Gastroesophageal sphincter (tissue), 4 donors: ENCODE measurements around the gene RNF44. TPM values are rescaled to one million over a fixed set of nuclear protein-coding genes. Genes with fewer than 3 reads are reported as not detected.

Experiments used
- ATAC-seq: fragments of 150-250 bp; one replicate; pipeline ENCODE4 v1.9.1; 2016; ENCODE audit warnings: mild to moderate bottlenecking, moderate library complexity
- H3K27ac ChIP-seq, 4 donors: fragments of 200-600 bp; sonication (generic) in 3 of 4; 1 replicate in 3 of 4; 2 replicates in 1 of 4; pipeline ENCODE4 v1.5.1; 2016 to 2019
- H3K27me3 ChIP-seq: fragments of 200-600 bp; sonication (generic); one replicate; pipeline ENCODE4 v1.5.1; 2019
- H3K36me3 ChIP-seq, 2 donors: fragments of 200-600 bp; sonication (generic); one replicate each; pipeline ENCODE4 v1.5.1; 2019; ENCODE audit warnings: control low read depth in 1 of 2
- H3K4me1 ChIP-seq, 3 donors: fragments of 200-600 bp; sonication (generic); 1 replicate in 2 of 3; 2 replicates in 1 of 3; pipeline ENCODE4 v1.5.1; 2016 to 2019; ENCODE audit warnings: control low read depth in 2 of 3
- H3K4me3 ChIP-seq, 2 donors: fragments of 200-600 bp; sonication (generic); one replicate each; pipeline ENCODE4 v1.5.1; 2019; ENCODE audit warnings: mild to moderate bottlenecking in 1 of 2, moderate library complexity in 1 of 2
- H3K9me3 ChIP-seq, 3 donors: fragments of 200-600 bp; sonication (generic); one replicate each; pipeline ENCODE4 v1.5.1; 2017 to 2019; ENCODE audit warnings: control low read depth in 2 of 3
- EP300 ChIP-seq: sonication (generic); formaldehyde crosslinking; IDR thresholded peaks from one replicate; pipeline ENCODE4 v1.6.1; 2017; ENCODE audit warnings: antibody characterized with exemption, mild to moderate bottlenecking
- POLR2A ChIP-seq, 2 donors: fragments of 450-650 bp; IDR thresholded peaks; one replicate each; pipeline ENCODE4 v1.6.1; 2017; ENCODE audit warnings: antibody characterized with exemption in 2 of 2, mild to moderate bottlenecking in 2 of 2, moderate library complexity in 1 of 2
- POLR2AphosphoS5 ChIP-seq: sonication (generic); formaldehyde crosslinking; IDR thresholded peaks from one replicate; pipeline ENCODE4 v1.6.1; 2017; ENCODE audit warnings: antibody characterized with exemption
- WGBS, 2 donors: methylation state at CpG; one replicate each; pipeline ENCODE4 v1.1.5; 2018; ENCODE audit warnings: low coverage in 1 of 2; 5-methylcytosine and 5-hydroxymethylcytosine counted together
- total RNA-seq, 4 donors: library from RNA; depleted of rRNA; stranded (reverse); fragments of >200 nt; gene quantifications; one replicate each; pipeline ENCODE4 v1.1.0, GENCODE V29; 2016
- TF ChIP-seq, protein P1 (sequence below), 4 experiments: fragments of 200-600 bp in 2 of 4; fragments of 450-650 bp in 2 of 4; sonication (generic) in 1 of 4; IDR thresholded peaks; one replicate each; pipeline ENCODE4 v1.5.1; 2017 to 2019; ENCODE audit warnings: antibody characterized with exemption in 4 of 4, mild to moderate bottlenecking in 2 of 4, moderate library complexity in 2 of 4

RNF44 gene
- total RNA-seq, 4 donors from 2014 or later: 8.9 to 15.9 (median 12.4) TPM

DNA sequence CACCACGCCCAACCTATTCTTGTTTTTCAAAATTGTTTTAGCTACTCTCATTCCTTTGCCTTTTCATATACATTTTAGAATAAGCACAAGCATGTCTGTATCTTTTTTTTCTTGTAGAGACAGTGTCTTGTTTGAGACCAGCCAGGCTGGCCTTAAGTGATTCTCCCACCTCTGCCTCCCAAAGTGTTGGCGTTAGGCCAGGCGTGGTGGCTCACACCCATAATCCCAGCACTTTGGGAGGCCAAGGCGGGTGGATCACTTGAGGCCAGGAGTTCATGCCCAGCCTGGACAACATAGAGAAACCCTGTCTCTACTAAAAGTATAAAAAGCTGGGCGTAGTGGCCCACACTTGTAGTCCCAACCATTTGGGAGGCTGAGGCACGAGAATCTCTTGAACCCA lies 13.1 kb downstream of the RNF44 start:
- Histone ChIP-seq H3K9me3 (no peaks in the 10 kb centered on the region), H3K27ac (no peak overlapping the region), H3K36me3 (peaks cover 0 to 29% of the 10 kb centered on the region in 2 donors), H3K27me3 (no peaks in the 10 kb centered on the region), H3K4me3 (no peak overlapping the region), H3K4me1 (peaks cover 0 to 10% (median 4%) of the 10 kb centered on the region in 3 donors)
- no peak for ATAC-seq
- TF ChIP-seq EP300 (no peak), POLR2A (IDR thresholded peaks at IDR 0.05) (no peak), POLR2AphosphoS5 (no peak)
- TF ChIP-seq, protein P1, sequence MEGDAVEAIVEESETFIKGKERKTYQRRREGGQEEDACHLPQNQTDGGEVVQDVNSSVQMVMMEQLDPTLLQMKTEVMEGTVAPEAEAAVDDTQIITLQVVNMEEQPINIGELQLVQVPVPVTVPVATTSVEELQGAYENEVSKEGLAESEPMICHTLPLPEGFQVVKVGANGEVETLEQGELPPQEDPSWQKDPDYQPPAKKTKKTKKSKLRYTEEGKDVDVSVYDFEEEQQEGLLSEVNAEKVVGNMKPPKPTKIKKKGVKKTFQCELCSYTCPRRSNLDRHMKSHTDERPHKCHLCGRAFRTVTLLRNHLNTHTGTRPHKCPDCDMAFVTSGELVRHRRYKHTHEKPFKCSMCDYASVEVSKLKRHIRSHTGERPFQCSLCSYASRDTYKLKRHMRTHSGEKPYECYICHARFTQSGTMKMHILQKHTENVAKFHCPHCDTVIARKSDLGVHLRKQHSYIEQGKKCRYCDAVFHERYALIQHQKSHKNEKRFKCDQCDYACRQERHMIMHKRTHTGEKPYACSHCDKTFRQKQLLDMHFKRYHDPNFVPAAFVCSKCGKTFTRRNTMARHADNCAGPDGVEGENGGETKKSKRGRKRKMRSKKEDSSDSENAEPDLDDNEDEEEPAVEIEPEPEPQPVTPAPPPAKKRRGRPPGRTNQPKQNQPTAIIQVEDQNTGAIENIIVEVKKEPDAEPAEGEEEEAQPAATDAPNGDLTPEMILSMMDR (IDR thresholded peaks at IDR 0.05): no peak
- 81% methylated on average over 4 of the region's 6 CpGs; no CpG with 5 or more reads in 1 of the 2 donors for WGBS, 2 donors

DNA sequence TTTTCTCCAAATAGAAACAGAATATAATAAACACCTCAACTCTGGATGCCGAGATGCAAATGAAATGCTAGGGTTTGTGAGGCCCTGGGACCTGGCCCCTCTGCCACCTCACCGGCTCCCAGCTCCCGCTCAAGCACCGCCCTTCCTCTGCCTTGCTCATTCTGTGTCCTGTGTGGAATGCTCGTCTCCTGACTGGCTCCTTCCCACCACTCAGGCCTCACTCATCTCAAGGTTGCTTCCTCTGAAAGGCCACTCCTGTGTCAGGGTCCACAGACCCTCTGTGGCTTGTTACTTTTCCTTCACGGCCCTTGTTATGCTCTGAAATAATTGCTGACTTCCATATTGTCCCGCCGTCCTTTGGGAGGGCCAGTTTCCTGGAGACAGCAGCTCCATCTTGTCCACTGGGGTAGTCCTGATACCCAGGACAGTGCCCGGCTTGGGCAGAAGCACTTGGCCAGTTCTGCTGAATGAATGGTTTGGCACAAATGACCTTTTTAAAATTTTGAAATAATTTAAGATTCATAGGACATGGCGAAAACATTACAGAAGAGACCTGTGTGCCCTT lies 15.4 kb downstream of the RNF44 start:
- 43 to 88% methylated on average over 7 to 8 of the region's 10 CpGs for WGBS, 2 donors
- no peak overlapping the region for H3K4me3 ChIP-seq
- H3K27ac ChIP-seq: no peak overlapping the region
- TF ChIP-seq, protein P1 (IDR thresholded peaks at IDR 0.05): no peak
- TF ChIP-seq POLR2AphosphoS5 (no peak), POLR2A (IDR thresholded peaks at IDR 0.05) (no peak), EP300 (no peak)
- peaks cover 0 to 5% of the 10 kb centered on the region in 2 donors for H3K36me3 ChIP-seq
- H3K27me3 ChIP-seq: no peaks in the 10 kb centered on the region
- no peaks in the 10 kb centered on the region for H3K9me3 ChIP-seq
- ATAC-seq: no peak
- no peaks in the 10 kb centered on the region for H3K4me1 ChIP-seq

DNA sequence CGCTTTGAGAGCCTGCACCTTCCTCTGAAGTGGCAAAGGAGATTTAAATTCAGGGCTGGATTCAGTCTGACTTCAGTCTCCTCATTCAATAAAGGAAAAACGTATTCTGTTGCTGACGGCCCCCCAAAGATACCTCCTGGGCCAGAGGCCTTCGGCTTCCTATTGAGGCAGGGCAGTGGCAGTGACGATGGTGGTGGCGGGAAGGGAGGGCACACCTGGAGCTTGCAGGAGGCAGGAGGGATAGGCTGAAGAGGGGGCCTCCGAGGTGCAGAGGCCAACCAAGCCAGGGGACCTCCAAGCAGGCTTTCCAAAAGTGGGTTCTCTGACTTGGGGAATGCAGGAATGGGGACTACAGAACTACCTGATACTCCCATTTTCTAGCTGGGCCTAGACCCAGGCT lies 15.9 kb downstream of the RNF44 start:
- H3K36me3 ChIP-seq: peaks cover 0 to 2% of the 10 kb centered on the region in 2 donors
- H3K4me1 ChIP-seq: no peaks in the 10 kb centered on the region
- no peaks in the 10 kb centered on the region for H3K9me3 ChIP-seq
- no peak overlapping the region for H3K27ac ChIP-seq
- TF ChIP-seq POLR2A (IDR thresholded peaks at IDR 0.05) (no peak), EP300 (no peak), POLR2AphosphoS5 (no peak)
- TF ChIP-seq, protein P1 (IDR thresholded peaks at IDR 0.05): no peak
- WGBS, 2 donors: 68 to 80% methylated on average over 1 to 2 of the region's 7 CpGs
- no peaks in the 10 kb centered on the region for H3K27me3 ChIP-seq
- no peak for ATAC-seq
- H3K4me3 ChIP-seq: no peak overlapping the region

DNA sequence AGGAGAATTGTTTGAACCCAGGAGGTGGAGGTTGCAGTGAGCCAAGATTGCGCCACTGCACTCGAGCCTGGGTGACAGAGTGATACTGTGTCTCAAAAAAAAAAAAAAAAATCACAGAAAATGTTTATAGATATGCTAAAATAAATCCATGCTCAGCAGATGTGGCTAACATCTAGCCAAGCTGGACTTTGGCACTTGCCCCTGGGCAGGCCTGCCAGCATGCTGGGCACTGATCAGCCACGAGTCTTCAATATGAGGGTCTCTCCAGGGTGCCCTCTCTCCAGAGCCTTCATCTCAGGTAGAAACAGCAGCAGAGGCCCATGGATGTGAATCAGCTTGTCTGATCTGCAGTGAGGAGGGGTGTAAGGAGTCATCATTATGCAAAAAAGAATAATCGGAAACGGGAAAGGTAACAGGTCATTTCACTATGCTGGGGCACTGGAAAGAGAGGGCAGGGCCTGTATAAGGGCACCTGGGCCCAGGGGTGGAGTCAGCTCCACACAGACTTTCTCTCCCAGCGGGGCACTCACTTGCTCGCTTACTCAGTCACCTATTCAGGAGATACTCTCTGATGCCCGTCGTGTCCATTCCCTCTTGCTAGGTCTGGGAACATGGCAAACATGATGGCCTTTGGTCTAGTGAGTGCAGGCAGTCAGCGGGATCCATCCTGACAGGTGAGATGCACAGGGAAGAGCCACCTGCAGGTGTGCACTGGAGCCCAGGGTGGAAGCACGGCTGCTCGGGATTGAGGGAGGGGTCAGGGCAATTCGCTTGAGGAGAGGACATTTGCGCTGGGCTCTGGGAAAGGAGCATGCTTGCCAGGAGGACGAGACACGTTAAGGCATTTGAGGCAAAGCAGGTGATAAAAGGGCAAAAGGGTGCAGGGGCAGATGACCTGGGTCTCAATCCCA lies 17.1 kb downstream of the RNF44 start:
- Histone ChIP-seq H3K4me1 (no peaks in the 10 kb centered on the region), H3K4me3 (no peak overlapping the region), H3K27me3 (no peaks in the 10 kb centered on the region), H3K36me3 (no peaks in the 10 kb centered on the region), H3K27ac (no peak overlapping the region), H3K9me3 (no peaks in the 10 kb centered on the region)
- no peak for ATAC-seq
- 40 to 68% methylated on average over 2 to 15 of the region's 16 CpGs for WGBS, 2 donors
- TF ChIP-seq POLR2AphosphoS5 (no peak), POLR2A (IDR thresholded peaks at IDR 0.05) (no peak), EP300 (no peak)
- TF ChIP-seq, protein P1 (IDR thresholded peaks at IDR 0.05): no peak
